ENCODE data around the gene NFRKB.

DNA sequence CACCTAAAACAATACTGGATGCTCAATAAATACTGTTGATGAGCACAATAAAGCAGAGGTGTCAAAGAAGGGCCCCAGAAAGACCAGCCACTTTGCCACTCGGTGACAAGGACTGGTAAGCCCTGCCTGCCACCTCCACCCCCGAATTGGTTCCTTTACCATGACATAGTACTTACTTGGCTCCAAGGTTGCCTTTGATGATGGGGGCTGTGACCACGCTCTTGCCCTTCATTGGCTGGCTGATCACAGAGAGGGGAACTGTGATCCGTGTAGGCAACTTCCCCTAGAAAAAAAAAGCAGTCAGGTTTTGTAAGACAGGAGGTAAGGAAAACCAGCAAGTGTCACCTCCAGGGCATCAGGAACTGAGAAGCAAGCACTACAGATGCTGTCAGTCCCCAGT lies 29.7 kb downstream of the NFRKB start:
- TF ChIP-seq, protein P1, sequence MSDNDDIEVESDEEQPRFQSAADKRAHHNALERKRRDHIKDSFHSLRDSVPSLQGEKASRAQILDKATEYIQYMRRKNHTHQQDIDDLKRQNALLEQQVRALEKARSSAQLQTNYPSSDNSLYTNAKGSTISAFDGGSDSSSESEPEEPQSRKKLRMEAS (IDR thresholded peaks at IDR 0.05), result no peak
- TF ChIP-seq KDM5A (IDR thresholded peaks at IDR 0.05; ENCODE audit: low read length) (no peak), EP300 (IDR thresholded peaks at IDR 0.05; ENCODE audit: borderline replicate concordance in 1 of 2, low read depth in 2 of 2, low read length in 2 of 2) (no peak), POLR2A (IDR thresholded peaks at IDR 0.05; ENCODE audit: control extremely low read depth in 1 of 2, low read depth in 2 of 2, low read length in 2 of 2) (no peak)
- TF ChIP-seq, protein P2, sequence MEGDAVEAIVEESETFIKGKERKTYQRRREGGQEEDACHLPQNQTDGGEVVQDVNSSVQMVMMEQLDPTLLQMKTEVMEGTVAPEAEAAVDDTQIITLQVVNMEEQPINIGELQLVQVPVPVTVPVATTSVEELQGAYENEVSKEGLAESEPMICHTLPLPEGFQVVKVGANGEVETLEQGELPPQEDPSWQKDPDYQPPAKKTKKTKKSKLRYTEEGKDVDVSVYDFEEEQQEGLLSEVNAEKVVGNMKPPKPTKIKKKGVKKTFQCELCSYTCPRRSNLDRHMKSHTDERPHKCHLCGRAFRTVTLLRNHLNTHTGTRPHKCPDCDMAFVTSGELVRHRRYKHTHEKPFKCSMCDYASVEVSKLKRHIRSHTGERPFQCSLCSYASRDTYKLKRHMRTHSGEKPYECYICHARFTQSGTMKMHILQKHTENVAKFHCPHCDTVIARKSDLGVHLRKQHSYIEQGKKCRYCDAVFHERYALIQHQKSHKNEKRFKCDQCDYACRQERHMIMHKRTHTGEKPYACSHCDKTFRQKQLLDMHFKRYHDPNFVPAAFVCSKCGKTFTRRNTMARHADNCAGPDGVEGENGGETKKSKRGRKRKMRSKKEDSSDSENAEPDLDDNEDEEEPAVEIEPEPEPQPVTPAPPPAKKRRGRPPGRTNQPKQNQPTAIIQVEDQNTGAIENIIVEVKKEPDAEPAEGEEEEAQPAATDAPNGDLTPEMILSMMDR (IDR thresholded peaks at IDR 0.05; ENCODE audit: control extremely low read depth in 1 of 3, insufficient read depth in 1 of 3, low read depth in 1 of 3, low read length in 3 of 3), result no peak
